ENCODE data around the gene FRS2. TPM values are rescaled to one million over a fixed set of nuclear protein-coding genes. Genes with fewer than 3 reads are reported as not detected.
"Not testable (repeated sequence)": the region's sequence is repeated elsewhere in the genome, so short reads cannot be mapped to it uniquely, and the experiment has no call there.

FRS2 gene
- total RNA-seq, 1 donor from 2014 or later = 37.7 TPM

DNA sequence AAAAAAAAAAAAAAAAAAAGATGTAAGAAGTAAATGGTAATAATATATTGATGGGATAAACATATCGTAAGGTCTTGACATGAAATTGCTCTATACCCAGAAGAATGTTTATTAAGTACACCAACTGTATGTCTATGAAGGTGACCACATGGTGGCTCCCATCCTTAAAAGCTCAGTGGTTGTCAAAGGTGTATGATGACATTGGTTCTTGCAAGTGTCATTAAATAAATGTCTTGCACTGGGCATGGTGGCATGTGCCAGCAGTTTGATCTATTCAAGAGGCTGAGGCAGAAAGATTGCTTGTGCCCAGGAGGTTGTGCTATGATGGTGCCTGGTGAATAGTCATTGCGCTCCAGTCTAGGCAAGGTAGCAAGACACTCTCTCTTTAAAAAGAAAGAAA, 125.5 kb downstream of the FRS2 start:
- no peak for DNase-seq (ENCODE audit: low spot score in 2 of 2)
- intact Hi-C loops (cut with DNase I) = no loop called here
- H3K36me3 ChIP-seq = peaks cover 77 to 92% of the 10 kb centered on the region in 2 donors

DNA sequence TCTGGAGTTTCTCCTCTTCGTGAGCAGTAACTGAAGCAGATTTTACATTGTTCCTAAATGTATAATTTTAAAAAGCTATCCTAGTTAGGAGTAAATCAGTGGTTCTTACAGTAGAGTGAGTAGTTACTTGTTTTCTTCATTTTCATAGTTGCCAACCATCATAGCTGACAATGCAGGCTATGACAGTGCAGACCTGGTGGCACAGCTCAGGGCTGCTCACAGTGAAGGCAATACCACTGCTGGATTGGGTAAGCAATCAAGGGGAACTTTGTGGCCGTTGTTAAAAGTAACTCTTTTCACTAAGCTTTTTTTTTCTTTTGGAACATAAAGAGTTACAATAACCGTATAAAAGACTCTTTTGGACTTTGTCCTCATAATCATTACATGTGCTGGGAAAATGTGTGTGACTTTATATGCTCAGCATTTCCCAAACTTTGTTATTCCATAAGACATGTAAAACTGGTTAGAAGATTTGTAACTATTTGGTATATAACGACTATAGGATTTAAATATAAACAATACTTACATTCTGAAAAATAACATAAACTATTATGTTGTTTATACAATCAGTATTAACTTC, 128.1 kb downstream of the FRS2 start:
- Histone ChIP-seq H3K36me3 (peaks cover 62 to 90% of the 10 kb centered on the region in 2 donors), H3K27ac (no peak overlapping the region), H3K4me1 (no peaks in the 10 kb centered on the region), H3K27me3 (no peaks in the 10 kb centered on the region), H3K4me3 (no peak overlapping the region), H3K9me3 (no peaks in the 10 kb centered on the region)
- DNase-seq (ENCODE audit: low spot score in 2 of 2) = no peak
- TF ChIP-seq, protein P1, sequence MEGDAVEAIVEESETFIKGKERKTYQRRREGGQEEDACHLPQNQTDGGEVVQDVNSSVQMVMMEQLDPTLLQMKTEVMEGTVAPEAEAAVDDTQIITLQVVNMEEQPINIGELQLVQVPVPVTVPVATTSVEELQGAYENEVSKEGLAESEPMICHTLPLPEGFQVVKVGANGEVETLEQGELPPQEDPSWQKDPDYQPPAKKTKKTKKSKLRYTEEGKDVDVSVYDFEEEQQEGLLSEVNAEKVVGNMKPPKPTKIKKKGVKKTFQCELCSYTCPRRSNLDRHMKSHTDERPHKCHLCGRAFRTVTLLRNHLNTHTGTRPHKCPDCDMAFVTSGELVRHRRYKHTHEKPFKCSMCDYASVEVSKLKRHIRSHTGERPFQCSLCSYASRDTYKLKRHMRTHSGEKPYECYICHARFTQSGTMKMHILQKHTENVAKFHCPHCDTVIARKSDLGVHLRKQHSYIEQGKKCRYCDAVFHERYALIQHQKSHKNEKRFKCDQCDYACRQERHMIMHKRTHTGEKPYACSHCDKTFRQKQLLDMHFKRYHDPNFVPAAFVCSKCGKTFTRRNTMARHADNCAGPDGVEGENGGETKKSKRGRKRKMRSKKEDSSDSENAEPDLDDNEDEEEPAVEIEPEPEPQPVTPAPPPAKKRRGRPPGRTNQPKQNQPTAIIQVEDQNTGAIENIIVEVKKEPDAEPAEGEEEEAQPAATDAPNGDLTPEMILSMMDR (IDR thresholded peaks at IDR 0.05) = no peak
- intact Hi-C loops (cut with DNase I) = no loop called here

More for the DNA sequence above, 125.5 kb downstream of the FRS2 start:
- TF ChIP-seq, protein P1 (IDR thresholded peaks at IDR 0.05) = no peak
- H3K27me3 ChIP-seq = no peaks in the 10 kb centered on the region
- no peaks in the 10 kb centered on the region for H3K4me1 ChIP-seq
- H3K9me3 ChIP-seq = no peaks in the 10 kb centered on the region
- H3K4me3 ChIP-seq = no peak overlapping the region
- H3K27ac ChIP-seq = no peak overlapping the region

DNA sequence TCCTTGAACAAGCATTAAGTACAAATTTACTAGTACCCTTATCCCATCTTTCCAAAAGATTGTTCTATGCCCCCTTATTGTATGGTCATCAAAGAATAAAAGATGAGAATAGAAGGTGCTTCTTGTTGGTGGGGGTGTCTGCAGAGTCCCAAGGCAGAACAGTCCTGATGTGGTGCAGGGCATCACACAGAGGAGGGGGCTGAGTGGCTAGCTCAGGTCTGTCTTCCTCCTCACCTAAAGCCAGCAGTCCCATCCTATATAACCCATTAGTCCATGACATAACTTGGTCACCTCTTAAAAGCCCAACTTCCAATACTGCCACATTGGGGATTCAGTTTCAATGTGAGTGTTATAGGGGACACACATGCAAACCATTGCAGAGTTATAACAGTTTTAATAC, 130.6 kb downstream of the FRS2 start:
- TF ChIP-seq, protein P1 (IDR thresholded peaks at IDR 0.05) = no peak
- intact Hi-C loops (cut with DNase I) = no loop called here
- Histone ChIP-seq H3K36me3 (peaks cover 45 to 73% of the 10 kb centered on the region in 2 donors), H3K9me3 (no peaks in the 10 kb centered on the region), H3K27ac (no peak overlapping the region), H3K4me3 (no peak overlapping the region), H3K4me1 (no peaks in the 10 kb centered on the region), H3K27me3 (no peaks in the 10 kb centered on the region)
- DNase-seq (ENCODE audit: low spot score in 2 of 2) = no peak

DNA sequence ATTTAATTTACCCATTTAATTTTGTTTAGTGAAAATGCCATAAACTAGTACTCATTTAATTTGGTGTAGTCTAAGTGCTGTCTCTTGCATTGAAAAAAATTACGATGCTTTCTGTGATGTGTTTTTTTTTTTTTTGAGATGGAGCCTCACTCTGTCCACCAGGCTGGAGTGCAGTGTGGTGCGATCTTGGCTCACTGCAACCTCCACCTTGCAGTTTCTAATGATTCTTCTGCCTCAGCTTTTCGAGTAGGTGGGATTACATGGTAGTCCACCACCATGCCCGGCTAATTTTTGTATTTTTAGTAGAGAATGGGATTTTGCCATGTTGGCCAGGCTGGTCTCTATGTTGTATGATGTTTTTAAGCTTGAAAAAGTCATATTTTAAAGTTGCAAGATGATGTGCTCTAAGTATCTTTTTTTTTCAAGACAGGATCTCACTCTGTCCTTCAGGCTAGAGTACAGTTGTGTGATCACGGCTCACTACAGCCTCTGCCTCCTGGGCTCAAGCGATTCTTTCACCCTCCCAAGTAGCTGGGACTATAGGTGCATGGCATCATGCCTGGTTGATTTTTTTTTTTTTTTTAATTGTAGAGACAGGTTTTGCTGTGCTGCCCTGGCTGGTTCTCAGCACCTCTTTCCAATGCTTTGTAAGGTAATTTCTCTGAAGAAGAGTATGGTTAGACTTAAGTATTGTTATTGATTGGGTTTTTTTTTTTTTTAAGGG, 131.9 kb downstream of the FRS2 start:
- intact Hi-C loops (cut with DNase I) = no loop called here
- Histone ChIP-seq H3K4me3 (no peak overlapping the region), H3K36me3 (peaks cover 43 to 62% of the 10 kb centered on the region in 2 donors), H3K4me1 (no peaks in the 10 kb centered on the region), H3K27ac (no peak overlapping the region), H3K27me3 (no peaks in the 10 kb centered on the region), H3K9me3 (no peaks in the 10 kb centered on the region)
- TF ChIP-seq, protein P1 (IDR thresholded peaks at IDR 0.05) = no peak
- no peak for DNase-seq (ENCODE audit: low spot score in 2 of 2)

DNA sequence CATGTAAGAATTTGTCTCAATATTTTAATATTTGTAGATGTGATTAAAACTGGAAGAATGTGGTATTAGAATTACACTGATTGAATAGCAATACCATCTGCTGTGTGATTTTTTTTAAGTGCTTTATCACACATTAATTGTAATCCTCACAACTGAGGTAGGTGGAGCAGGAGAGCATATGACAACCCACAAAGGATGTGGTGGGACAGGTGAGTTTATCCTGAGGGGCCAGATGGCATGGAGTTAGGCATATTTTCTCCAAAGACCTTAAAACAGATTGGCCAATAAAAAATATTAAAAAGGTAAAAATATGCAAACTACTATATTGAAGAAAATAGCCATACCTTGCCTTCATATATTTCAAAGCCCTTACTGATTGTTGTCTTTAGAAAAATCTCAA, 132.8 kb downstream of the FRS2 start:
- H3K27ac ChIP-seq = no peak overlapping the region
- no peaks in the 10 kb centered on the region for H3K27me3 ChIP-seq
- intact Hi-C loops (cut with DNase I) = no loop called here
- no peak for DNase-seq (ENCODE audit: low spot score in 2 of 2)
- H3K4me3 ChIP-seq = no peak overlapping the region
- no peaks in the 10 kb centered on the region for H3K4me1 ChIP-seq
- no peaks in the 10 kb centered on the region for H3K9me3 ChIP-seq
- TF ChIP-seq, protein P1 (IDR thresholded peaks at IDR 0.05) = no peak
- peaks cover 35 to 54% of the 10 kb centered on the region in 2 donors for H3K36me3 ChIP-seq

DNA sequence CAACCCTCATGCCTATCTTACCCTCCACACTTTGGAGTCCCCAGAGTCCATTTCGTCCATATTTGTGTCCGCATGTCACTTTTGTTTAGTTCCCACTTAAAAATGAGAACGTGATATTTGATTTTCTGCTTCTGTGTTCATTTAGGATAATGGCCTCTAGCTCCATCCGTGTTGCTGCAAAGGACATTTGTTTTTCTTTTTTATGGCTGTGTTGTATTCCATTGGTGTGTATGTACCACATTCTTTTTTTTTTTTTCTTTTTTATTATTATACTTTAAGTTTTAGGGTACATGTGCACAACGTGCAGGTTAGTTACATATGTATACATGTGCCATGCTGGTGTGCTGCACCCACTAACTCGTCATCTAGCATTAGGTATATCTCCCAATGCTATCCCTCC, 133.4 kb downstream of the FRS2 start:
- H3K27me3 ChIP-seq; H3K27ac ChIP-seq; H3K9me3 ChIP-seq; DNase-seq (ENCODE audit: low spot score in 2 of 2); H3K4me1 ChIP-seq; H3K4me3 ChIP-seq; intact Hi-C loops (cut with DNase I): not testable (repeated sequence)
- H3K36me3 ChIP-seq = peaks cover 29 to 48% of the 10 kb centered on the region in 2 donors

DNA sequence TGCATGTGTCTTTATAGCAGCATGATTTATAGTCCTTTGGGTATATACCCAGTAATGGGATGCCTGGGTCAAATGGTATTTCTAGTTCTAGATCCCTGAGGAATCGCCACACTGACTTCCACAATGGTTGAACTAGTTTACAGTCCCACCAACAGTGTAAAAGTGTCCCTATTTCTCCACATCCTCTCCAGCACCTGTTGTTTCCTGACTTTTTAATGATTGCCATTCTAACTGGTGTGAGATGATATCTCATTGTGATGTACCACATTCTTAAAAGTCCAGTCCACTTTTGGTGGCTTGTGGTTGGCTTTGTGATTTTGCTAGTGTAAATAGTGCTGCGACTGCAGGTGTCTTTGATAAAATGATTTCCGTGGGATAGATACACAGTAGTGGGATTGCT, 134.1 kb downstream of the FRS2 start:
- H3K4me1 ChIP-seq; DNase-seq (ENCODE audit: low spot score in 2 of 2); H3K27ac ChIP-seq; H3K27me3 ChIP-seq; H3K4me3 ChIP-seq; H3K9me3 ChIP-seq; intact Hi-C loops (cut with DNase I): not testable (repeated sequence)
- peaks cover 21 to 41% of the 10 kb centered on the region in 2 donors for H3K36me3 ChIP-seq

All from ascending aorta (tissue), 2 donors.